ENCODE results near the gene FAM107B.
"Not testable (repeated sequence)": the region's sequence is repeated elsewhere in the genome, so short reads cannot be mapped to it uniquely, and the experiment has no call there.

Gene FAM107B

DNA sequence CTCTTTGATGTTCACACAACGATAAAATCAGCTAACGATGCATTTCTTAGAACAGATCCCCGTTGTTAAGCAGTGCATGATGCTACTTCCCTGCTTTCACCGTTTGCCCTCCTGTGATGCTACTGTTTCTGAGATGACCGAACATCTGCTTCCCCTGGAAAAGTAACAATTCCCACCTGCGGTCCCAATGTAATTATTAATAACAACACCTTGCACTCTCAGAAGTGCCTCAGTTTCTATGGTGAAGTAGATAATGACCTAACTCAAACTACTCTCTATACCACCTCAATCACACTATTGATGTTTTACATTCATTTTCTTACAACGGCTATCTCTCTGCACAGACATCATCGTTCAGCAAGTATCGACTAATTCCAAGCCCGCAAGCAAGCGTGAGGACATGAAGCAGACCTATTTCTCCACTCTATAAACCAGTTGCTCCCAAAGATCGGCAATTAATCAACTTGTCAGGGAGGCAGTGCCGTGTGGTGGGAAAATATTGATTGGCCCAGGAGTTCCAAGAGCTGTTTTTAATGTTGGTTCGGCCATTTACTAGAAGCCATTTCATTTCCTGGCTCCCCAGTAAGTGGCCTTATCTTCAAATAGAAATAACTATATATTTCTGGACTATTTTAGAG lies 42.7 kb downstream of the FAM107B start:
- no peak for DNase-seq

DNA sequence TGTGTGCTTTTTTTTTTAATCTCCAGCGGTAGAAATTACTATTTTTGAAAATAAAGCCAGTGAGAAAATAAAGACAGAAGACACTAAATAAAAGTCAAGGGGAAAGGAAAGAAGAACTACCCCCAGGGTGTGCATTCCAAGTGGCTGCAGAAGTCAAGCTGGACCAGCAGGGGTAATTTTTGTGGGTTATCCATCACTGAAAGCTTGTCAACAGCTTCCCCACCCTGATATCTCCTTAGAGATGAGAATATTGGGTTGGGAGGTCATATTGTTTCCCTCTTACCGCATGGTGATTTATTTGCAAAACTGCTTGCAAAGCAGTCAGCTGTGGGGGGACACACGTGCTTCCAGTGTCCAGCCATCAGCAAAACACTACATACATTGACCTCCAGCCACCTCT lies 46.4 kb downstream of the FAM107B start:
- DNase-seq: no peak

- DNase-seq: no peak
Measured at GRCh38 chr10:14727924-14728323, 46.8 kb downstream of the FAM107B start.

GRCh38 chr10:14727465-14727864 lies 47.2 kb downstream of the FAM107B start:
- no peak for DNase-seq

GRCh38 chr10:14724931-14725330 lies 49.8 kb downstream of the FAM107B start:
- no peak for DNase-seq

DNA sequence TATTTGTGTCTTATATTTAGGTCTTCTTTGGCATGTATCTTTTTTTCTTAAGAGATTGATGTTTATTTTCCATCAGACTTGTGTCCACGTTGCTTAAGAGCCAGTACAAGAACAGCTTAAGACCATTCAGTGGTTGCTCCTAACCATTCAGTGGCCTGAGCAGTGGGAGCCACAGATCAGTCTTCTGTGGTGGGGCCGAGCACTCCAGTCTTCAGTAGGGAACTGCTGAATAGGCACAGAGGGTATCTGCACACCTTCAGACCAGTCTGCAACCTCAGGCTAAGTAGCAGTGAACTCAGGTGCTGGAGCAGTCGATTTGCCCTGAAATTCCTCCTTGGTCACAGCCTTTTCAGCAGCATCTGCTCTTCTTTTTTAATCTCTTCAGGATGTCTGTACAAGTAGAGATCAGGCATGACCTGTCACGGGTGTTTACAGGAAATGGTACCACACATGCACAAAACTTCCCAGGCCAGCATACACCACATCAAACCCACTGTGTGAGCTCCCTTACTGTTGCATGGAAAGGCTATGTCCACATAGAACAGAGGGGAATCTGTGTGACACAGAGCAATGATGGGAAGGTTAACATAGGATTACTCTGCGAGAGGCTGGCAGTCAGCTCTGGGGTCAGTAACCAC lies 51.5 kb downstream of the FAM107B start:
- DNase-seq: no peak

GRCh38 chr10:14717552-14717951 lies 57.1 kb downstream of the FAM107B start:
- DNase-seq: no peak

- DNase-seq: no peak
Measured at GRCh38 chr10:14712991-14713424, 61.7 kb downstream of the FAM107B start.

DNA sequence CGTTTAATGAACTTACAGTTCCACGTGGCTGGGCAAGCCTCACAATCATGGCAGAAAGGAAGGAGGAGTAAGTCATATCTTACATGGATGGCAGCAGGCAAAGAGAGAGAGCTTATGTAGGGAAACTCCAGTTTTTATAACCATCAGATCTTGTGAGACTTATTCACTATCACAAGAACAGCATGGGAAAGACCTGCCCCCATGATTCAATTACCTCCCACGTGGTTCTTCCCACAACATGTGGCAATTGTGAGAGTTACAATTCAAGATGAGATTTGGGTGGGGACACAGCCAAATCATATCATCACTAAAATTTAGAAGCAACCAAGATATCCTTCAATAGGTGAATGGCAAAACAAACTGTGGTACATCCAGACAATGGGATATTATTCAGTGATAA lies 65.4 kb downstream of the FAM107B start:
- not testable (repeated sequence) for DNase-seq

- no peak for DNase-seq
Measured at GRCh38 chr10:14707481-14707880, 67.2 kb downstream of the FAM107B start.

DNA sequence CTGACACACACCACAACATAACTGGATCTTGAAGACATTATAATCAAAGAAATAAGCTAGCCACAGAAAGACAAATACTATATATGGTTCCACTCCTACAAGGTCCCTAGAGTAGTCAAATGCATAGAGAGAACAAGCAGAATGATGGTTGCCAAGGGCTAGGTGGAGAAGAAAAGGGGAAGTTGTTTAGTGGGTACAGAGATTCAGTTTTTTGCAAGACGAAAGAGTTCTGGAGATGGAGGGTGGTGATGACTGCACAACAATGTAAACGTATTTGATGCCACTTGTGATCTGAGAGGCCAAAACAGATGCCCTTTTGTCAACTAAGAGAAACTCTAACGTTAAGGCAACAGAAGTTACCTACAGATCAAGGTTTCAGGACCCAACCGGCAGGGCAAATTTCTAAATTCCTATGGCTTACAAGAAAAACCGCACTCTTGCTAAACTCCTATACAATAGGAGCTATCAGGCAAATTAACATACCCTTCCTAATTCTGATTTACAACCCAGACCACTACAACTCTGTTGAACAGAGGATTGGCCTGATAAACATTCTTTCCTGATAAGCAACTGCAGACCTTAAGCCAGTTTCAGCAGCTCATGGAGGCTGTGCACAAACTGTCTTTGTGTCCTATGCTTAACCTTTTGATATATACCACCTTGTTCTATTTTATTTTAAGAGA lies 69.0 kb downstream of the FAM107B start:
- peak; percentile 5 to 11 for DNase-seq

GRCh38 chr10:14703631-14704001 lies 71.1 kb downstream of the FAM107B start:
- DNase-seq: no peak

DNA sequence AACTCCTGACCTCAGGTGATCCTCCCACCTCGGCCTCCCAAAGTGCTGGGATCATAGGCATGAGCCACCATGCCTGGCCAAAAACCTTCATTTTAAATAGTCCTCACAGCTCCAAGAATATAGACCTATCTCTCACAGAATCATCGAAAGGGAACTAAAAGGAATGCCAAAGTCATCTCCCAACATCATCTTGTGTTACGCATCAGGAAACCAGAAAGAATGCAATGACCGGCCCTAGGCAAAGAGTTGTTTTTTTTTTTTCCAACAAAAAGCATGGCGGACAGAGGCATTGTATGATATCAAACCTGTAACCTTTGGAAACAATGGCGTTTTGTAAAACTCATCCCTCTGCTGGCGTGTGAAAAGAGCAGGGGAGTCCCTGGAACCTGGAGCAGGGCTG lies 73.2 kb downstream of the FAM107B start:
- DNase-seq: no peak

GRCh38 chr10:14700546-14700945 lies 74.2 kb downstream of the FAM107B start:
- no peak for DNase-seq

DNA sequence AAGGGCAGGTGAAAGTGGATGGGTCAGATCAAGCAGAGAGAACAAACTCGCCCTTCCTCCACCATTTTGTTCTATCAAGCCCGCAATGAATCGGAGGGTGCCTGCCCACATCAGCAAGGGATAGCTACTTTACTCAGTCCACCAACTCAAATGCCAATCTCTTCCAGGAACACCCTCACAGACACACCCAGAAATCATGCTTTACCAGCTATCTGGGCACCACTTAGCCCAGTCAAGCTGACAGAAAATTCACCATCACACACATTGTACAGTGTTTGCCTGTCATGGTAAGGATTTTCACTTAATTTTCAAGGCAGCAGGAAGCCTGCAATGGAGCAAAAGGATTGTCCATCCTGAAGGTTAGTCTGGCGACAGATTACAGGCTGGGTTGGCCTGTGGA lies 75.2 kb downstream of the FAM107B start:
- no peak for DNase-seq

DNA sequence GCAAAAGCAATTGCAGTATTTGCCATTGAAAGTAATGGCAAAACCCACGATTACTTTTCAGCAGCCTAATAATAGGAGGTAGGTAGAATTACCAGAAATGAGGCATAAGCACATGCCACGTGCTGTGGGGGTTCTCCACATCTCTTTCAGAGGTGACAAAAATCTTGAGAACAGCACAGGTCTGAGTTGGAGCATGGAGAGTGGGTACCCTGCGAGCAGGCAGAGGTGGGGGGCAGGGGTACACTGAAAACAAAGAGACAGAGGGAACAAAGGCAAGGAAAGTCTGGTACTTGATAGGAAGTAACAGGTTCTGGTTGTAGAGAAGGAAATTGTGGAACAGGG lies 75.9 kb downstream of the FAM107B start:
- DNase-seq: no peak

DNA sequence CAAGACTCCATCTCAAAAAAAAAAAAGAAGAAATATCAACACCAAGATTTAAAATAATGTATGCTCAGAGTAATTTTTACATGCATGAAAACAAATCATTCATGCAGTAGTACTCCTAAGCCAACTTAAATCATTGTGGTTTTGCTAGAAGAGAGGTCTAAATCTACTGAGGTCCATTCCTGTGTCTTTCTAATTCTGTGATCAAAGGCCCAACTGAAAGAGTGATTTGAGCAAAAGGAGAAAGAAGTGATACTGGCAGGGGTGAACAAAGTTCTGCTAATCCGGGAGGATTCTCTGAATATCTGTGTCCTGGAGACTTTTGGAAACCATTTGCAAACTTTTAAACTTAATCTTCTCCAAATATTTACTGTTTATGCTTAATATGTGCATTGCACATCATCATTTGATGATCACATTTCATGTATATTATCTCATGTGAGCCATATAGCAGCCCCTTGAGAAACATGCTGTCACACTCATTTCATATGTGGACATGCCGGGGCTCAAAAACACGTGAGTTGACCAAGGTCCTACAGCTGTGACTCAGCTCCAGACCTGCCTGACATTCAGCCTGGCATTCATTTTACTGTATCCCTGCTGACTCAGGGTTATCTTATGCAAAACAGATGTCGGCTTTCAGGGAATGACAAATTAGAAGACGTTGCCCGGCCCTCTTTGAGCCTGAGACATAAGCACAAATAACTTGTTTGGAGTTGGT lies 76.4 kb downstream of the FAM107B start:
- DNase-seq: no peak

- DNase-seq: no peak
Measured at GRCh38 chr10:14697281-14697680, 77.4 kb downstream of the FAM107B start.

DNA sequence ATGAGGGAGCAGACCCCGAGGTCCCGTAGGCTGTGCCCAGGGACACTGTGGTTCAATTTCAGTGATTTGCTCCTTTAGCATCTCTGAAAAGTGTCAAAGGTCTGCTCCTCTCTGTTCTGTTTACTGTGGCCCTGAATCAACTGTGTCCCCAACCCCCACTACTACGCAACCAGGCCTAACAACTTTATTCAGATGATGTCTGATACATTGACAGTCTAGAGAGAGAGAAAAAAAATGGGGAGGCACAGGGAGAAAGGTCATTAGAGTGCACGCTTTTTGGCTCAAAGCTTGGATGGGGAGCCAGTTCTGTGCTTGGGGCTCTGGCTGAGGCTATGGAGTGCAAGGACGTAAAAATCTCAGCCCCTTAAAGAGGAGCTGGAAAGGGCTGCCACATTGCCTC lies 77.9 kb downstream of the FAM107B start:
- DNase-seq: no peak

- peak in 1 of 2 experiments; percentile 4 for DNase-seq
Measured at GRCh38 chr10:14695847-14696480, 78.7 kb downstream of the FAM107B start.

GRCh38 chr10:14693891-14694290 lies 80.8 kb downstream of the FAM107B start:
- DNase-seq: no peak

- no peak for DNase-seq
Measured at GRCh38 chr10:14692344-14693076, 82.2 kb downstream of the FAM107B start.

DNA sequence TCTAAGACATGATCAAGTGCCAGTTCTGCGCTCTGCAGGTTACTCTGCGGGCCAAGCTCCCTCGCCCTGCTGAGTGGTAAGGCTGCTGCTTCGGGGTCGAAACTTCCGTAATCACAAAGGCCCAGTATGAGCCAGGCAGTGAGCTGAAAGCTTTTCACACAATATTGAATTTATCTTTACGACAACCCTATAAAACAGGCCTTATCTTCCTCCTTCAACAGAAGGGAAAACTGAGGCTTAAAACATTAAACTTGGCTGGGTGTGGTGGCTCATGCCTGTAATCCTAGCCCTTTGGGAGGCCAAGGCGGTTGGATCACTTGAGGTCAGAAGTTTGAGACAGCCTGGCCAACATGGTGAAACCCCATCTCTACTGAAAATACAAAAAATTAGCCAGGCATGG lies 83.3 kb downstream of the FAM107B start:
- DNase-seq: no peak

Data from AML-193 (cell line).